Measurements from ENCODE around the gene WFDC10A. TPM values are rescaled to one million over a fixed set of nuclear protein-coding genes. Genes with fewer than 3 reads are reported as not detected.
"Not testable (repeated sequence)": the region's sequence is repeated elsewhere in the genome, so short reads cannot be mapped to it uniquely, and the experiment has no call there.

The WFDC10A gene
- polyA plus RNA-seq (2013, experiment 1 of 2; ENCODE audit: insufficient read length), result not detected
- not detected for polyA plus RNA-seq (2013, experiment 2 of 2; ENCODE audit: insufficient read length)

GRCh38 chr20:45629496-45630100 is at the start of gene WFDC10A:
WFDC10A (plus strand) TSS chr20:45629739; CDS start chr20:45629814, 75 bp downstream.
- DNase-seq, result peak; percentile 49

GRCh38 chr20:45581702-45582101 is 47.8 kb upstream of the WFDC10A start:
- peak; percentile 1 for DNase-seq

- DNase-seq, result no peak
These were observed 46.0 kb upstream of the WFDC10A start for GRCh38 chr20:45583502-45583901.

- DNase-seq, result not testable (repeated sequence)
These were observed 45.2 kb upstream of the WFDC10A start for GRCh38 chr20:45584294-45584693.

- DNase-seq, result not testable (repeated sequence)
These were observed 43.6 kb upstream of the WFDC10A start for GRCh38 chr20:45585986-45586385.

GRCh38 chr20:45588800-45589199 is 40.7 kb upstream of the WFDC10A start:
- DNase-seq, result no peak

- peak; percentile 1 for DNase-seq
These were observed 39.8 kb upstream of the WFDC10A start for GRCh38 chr20:45589725-45590124.

GRCh38 chr20:45592574-45593189 is 36.9 kb upstream of the WFDC10A start:
- peak; percentile 68 for DNase-seq

GRCh38 chr20:45593498-45593897 is 36.0 kb upstream of the WFDC10A start:
- no peak for DNase-seq

GRCh38 chr20:45595235-45595634 is 34.3 kb upstream of the WFDC10A start:
- DNase-seq, result no peak

GRCh38 chr20:45607810-45608209 is 21.7 kb upstream of the WFDC10A start:
- DNase-seq, result no peak

- peak; percentile 87 for DNase-seq
These were observed 18.5 kb upstream of the WFDC10A start for GRCh38 chr20:45611054-45611453.

- no peak for DNase-seq
These were observed 17.2 kb upstream of the WFDC10A start for GRCh38 chr20:45612314-45612713.

- no peak for DNase-seq
These were observed 11.9 kb upstream of the WFDC10A start for GRCh38 chr20:45617591-45617990.

- DNase-seq, result no peak
These were observed 7.9 kb upstream of the WFDC10A start for GRCh38 chr20:45621593-45621992.

- DNase-seq, result no peak
These were observed 3.0 kb upstream of the WFDC10A start for GRCh38 chr20:45626540-45626939.

GRCh38 chr20:45630371-45630770 is 832 bp downstream of the WFDC10A start:
- DNase-seq, result peak; percentile 1

GRCh38 chr20:45631184-45631583 is 1.6 kb downstream of the WFDC10A start, which contains the start of gene WFDC9:
WFDC9 (minus strand) TSS chr20:45631284; CDS start chr20:45610181, 21,103 bp downstream.
- DNase-seq, result no peak

- no peak for DNase-seq
These were observed 7.0 kb downstream of the WFDC10A start for GRCh38 chr20:45636513-45636912.

- no peak for DNase-seq
These were observed 10.1 kb downstream of the WFDC10A start for GRCh38 chr20:45639687-45640086.

- DNase-seq, result not testable (repeated sequence)
These were observed 11.5 kb downstream of the WFDC10A start for GRCh38 chr20:45641076-45641475.

- not testable (repeated sequence) for DNase-seq
These were observed 16.3 kb downstream of the WFDC10A start for GRCh38 chr20:45645869-45646268.

GRCh38 chr20:45646875-45647274 is 17.3 kb downstream of the WFDC10A start:
- no peak for DNase-seq

GRCh38 chr20:45647441-45648050 is 18.0 kb downstream of the WFDC10A start:
- no peak for DNase-seq

All from fibroblast of skin of scalp (primary cell).